Measurements from ENCODE around the gene KCTD18. TPM values are rescaled to one million over a fixed set of nuclear protein-coding genes. Genes with fewer than 3 reads are reported as not detected.

KCTD18 gene
- 4.6 and 10.5 TPM in 2 replicates for total RNA-seq (2014; rRNA removed; shearing (Covaris generic))

DNA sequence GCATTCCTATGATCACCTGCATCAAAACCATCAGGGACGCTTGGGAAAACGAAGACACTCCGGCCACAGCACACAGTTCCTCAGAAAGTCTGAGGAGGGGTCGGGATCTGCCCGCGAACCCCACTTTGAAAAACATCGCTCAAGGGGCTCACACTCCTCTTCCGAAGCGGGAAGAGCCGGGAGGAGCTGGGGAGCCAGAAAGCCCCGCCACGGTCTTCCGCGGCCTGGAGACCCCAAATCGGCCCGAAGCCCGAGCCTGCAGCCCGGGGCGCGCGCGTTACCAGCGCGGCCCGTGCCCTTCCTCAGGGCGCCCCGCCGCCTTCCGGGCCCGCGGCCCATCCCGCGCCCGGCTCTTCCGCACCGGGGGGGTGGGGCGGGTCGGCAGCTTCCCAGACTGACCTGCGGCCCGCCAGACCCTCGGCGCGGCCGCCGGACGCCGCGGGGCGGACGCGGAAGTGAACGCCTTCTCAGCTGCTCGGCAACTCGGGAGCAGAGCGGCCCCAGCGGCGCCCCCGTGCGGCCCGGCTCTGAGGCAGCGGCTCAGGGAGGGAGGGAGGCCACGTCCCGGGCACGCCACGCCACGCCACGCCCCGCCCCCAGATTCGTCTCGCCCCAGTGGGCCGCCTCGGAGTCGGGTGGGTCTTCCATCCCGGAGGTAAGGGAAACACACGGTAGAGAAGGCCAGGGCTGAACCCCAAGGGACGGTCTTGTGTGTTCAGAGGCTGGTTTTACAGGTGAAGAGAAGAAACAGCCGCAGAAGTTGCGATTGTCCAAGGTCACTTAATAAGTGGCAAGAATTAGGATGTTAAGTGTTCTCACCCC lies at the start of gene KCTD18:
Gene KCTD18, minus strand, starts transcription at position 457 of the 822 bp plus-strand sequence. CDS start 3,052 bp downstream, outside the sequence.
- Histone ChIP-seq H3K27me3 (ENCODE audit: control insufficient read depth, insufficient read depth, low read length) (no peaks in the 10 kb centered on the region), H3K36me3 (replicated peaks; ENCODE audit: control insufficient read depth, insufficient read depth, low read length) (no peaks in the 10 kb centered on the region), H3K4me3 (ENCODE audit: insufficient read depth, low read depth, low read length) (peak within 1 kb of the TSS; percentile 75)
- peak; percentile 95 for DNase-seq

DNA sequence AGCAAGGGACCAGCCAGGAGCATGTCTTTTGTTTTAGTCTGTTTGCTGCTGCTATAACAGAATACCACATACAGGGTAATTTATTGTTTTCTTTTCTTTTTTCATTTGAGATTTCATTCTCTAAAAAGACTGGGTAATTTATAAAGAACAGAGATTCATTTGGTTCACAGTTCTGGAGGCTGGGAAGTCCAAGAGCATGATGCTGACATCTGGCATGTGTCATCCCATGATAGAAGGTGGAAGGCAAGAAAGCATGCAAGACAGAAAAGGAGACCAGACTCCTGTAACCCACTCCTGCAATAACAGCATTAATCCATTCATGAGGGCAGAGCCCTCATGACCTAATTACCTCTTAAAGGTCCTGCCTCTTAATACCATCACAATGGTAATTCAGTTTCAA lies 30.9 kb upstream of the KCTD18 start:
- no peaks in the 10 kb centered on the region for H3K27me3 ChIP-seq (ENCODE audit: control insufficient read depth, insufficient read depth, low read length)
- no peak for DNase-seq
- no peak overlapping the region for H3K4me3 ChIP-seq (ENCODE audit: insufficient read depth, low read depth, low read length)
- peaks cover 2% of the 10 kb centered on the region; the same call in 1 of the 2 replicates for H3K36me3 ChIP-seq (replicated peaks; ENCODE audit: control insufficient read depth, insufficient read depth, low read length)

DNA sequence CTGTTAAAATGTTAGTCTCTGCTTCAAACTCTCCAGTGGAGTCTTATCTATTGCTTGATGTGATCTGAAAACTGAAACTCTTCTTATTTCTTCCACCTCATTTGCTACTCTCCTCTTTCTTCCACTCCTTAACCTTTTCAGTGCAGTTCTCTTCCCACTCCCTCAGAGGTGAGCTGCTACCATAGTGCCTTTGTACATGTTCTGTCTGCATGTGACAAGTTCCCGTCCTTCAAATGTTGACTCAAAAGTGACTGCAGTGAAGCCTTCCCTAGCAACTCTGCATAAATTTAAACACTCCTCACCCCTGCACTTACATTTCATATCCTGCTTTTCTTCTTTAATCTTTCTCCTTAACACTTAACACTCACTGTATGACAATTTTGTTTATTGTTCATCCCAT lies 28.3 kb upstream of the KCTD18 start:
- peaks cover 2% of the 10 kb centered on the region; the same call in 1 of the 2 replicates for H3K36me3 ChIP-seq (replicated peaks; ENCODE audit: control insufficient read depth, insufficient read depth, low read length)
- H3K4me3 ChIP-seq (ENCODE audit: insufficient read depth, low read depth, low read length): no peak overlapping the region

DNA sequence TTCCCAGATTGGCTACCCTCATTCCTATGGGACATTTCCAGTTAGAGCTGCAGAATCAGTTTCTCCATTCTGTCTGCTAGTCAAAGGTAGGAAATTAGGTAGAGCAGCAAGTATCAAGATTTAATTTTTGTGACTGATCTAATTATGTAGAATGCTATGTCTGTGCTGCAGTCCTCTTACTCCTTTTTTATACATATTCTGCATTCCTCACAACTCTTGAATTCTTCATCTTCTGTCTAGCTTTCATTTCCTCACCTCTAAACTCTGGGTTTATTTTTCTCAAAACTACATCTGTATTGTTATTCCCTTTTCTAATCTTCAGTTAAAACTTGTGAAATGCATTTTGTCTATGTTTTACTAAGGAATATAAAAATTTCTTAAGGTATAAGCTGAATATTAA lies 24.7 kb upstream of the KCTD18 start:
- Histone ChIP-seq H3K27me3 (ENCODE audit: control insufficient read depth, insufficient read depth, low read length) (no peaks in the 10 kb centered on the region), H3K36me3 (replicated peaks; ENCODE audit: control insufficient read depth, insufficient read depth, low read length) (no peaks in the 10 kb centered on the region; the same call in 1 of the 2 replicates), H3K4me3 (ENCODE audit: insufficient read depth, low read depth, low read length) (no peak overlapping the region)
- no peak for DNase-seq

More for the DNA sequence above, 28.3 kb upstream of the KCTD18 start:
- DNase-seq: no peak
- H3K27me3 ChIP-seq (ENCODE audit: control insufficient read depth, insufficient read depth, low read length): no peaks in the 10 kb centered on the region

DNA sequence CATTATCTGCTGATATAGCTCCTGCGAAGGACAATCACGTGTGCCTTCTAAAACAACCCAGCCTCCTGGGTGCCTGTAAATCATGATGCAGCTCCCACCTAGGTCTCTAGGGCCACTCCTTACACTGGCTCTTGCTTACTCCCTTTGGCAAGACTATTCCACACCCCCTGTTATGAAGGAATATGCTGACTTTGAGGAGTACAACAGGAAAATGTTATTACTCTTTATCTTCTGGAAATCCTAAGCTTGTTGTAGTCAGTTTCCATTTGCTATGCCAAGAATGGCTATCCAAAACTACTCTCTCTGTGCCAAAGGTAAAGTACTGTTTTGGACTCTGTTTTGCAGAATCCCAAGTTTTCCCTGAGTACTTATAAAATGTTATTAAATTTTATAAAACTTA lies 23.9 kb upstream of the KCTD18 start:
- H3K4me3 ChIP-seq (ENCODE audit: insufficient read depth, low read depth, low read length): no peak overlapping the region
- no peak for DNase-seq
- no peaks in the 10 kb centered on the region for H3K27me3 ChIP-seq (ENCODE audit: control insufficient read depth, insufficient read depth, low read length)
- no peaks in the 10 kb centered on the region; the same call in 1 of the 2 replicates for H3K36me3 ChIP-seq (replicated peaks; ENCODE audit: control insufficient read depth, insufficient read depth, low read length)

DNA sequence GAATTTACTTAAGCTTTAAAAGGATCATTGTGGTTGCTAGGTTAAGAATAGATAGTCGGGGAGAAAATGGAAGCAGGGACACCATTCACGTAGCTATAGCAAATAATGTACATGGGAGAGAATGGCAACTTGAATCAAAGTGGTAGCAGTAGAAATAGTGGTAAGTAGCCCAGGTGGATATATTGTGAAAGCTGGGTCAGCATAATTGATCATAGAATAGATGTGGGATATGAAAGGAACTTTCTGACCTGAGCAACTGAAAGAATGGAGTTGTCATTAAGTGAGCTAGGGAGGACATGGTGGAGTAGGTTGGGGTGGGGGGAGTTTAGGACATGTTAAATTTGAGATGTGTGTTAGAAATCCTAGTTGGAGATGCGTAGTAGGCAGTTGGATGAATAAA lies 18.4 kb upstream of the KCTD18 start:
- no peak overlapping the region for H3K4me3 ChIP-seq (ENCODE audit: insufficient read depth, low read depth, low read length)
- DNase-seq: no peak
- no peaks in the 10 kb centered on the region for H3K36me3 ChIP-seq (replicated peaks; ENCODE audit: control insufficient read depth, insufficient read depth, low read length)
- H3K27me3 ChIP-seq (ENCODE audit: control insufficient read depth, insufficient read depth, low read length): peaks cover 2% of the 10 kb centered on the region; the same call in 1 of the 2 replicates

DNA sequence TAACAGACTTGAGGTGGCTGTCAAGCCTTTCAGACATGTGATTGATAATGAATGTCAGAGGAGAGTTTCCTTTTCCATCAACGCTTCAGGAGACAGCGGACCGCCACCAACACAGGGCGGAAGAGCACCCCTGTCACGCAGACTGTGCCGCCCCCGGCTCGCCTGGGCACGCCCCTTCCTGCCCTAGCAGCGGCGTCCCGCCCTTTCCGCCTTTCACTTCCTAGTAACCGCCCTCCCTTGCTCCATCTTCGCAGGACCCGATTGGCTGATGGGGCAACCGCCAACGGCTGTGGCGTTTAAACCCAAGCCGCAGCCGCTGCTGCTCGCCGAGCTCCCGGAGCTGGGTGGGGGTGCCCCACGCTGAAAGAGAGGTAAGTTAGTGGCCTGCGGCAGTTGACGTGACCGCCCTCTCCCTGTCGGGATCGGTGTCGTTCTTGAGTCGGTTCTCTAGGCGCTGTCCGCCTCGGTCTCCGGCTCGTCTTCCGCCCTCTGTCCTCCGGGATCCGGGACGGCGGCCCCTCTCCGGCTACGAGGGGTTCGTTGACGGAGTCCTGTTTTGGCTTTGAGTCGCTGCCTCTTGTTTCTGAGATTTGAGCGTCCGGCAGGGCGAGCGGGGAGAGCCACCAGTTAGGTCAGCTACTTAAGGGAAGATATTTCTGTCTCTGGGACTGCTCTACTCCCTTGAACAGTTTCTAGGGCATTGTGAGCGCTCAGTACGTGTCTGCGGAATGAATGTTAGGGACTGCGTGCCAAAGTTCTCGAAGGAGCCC lies 16.2 kb upstream of the KCTD18 start, which contains the start of gene SGO2:
Gene SGO2, plus strand, starts transcription at position 326 of the 770 bp plus-strand sequence. CDS start 6,769 bp downstream, outside the sequence.
- Histone ChIP-seq H3K27me3 (ENCODE audit: control insufficient read depth, insufficient read depth, low read length) (peaks cover 2% of the 10 kb centered on the region; the same call in 1 of the 2 replicates), H3K4me3 (ENCODE audit: insufficient read depth, low read depth, low read length) (peak within 1 kb of the TSS; percentile 89), H3K36me3 (replicated peaks; ENCODE audit: control insufficient read depth, insufficient read depth, low read length) (no peaks in the 10 kb centered on the region)
- peak; percentile 94 for DNase-seq

DNA sequence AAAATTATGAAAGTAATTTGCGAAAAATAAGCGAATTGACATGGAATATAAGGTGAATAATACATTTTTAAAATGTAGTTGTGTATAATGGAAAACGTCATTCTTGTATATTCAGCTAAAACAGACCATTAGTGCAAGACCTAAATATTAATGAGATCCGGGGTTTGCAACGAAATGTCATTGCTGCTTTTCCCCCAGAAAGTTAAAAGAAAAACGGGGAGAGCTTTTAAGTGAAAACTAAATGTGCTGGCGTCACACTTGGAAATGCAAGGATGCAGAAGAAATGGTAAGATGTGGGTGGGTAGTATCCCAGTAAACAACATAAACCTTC lies 15.6 kb upstream of the KCTD18 start:
- Histone ChIP-seq H3K36me3 (replicated peaks; ENCODE audit: control insufficient read depth, insufficient read depth, low read length) (no peaks in the 10 kb centered on the region), H3K27me3 (ENCODE audit: control insufficient read depth, insufficient read depth, low read length) (peaks cover 2% of the 10 kb centered on the region; the same call in 1 of the 2 replicates), H3K4me3 (ENCODE audit: insufficient read depth, low read depth, low read length) (peak overlapping the region; percentile 89)
- no peak for DNase-seq

DNA sequence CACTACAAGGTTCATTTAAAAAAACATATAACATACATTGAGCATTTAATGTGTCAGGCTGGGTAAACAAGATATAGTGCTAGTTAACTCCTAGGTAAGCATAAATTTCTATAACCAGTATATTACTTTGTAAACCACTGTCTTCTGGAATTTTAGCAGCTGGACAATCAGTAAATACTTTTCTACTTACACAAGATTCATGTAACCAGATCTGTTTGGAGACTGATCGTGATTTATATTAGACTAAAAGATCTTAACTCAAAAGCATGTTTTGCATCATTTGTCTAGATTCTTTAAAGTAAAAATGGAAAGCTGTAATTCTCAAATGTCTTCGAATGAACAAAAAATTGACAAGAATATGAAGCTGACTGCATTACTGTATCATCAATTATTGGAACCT lies 15.2 kb upstream of the KCTD18 start:
- DNase-seq: no peak
- Histone ChIP-seq H3K4me3 (ENCODE audit: insufficient read depth, low read depth, low read length) (no peak overlapping the region), H3K27me3 (ENCODE audit: control insufficient read depth, insufficient read depth, low read length) (peaks cover 2% of the 10 kb centered on the region; the same call in 1 of the 2 replicates), H3K36me3 (replicated peaks; ENCODE audit: control insufficient read depth, insufficient read depth, low read length) (no peaks in the 10 kb centered on the region)

DNA sequence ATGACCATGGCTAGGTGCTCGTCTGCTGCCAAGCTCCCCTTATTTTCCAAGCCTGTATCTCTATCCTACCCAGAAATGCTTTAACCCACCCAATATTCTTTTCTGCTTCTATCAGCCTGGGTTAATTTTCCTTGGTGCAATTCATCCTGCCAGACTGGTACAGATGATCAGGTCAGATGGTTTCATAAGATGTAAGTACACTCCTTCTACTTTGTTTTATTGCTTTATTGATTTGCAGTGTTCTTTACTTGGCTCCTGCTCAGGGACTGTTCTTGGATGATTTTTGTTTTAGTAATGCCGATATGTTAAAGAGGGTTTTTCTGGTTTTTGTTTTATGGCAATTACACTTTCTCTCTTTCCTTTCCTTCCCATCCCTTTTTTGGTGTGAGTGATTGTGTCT lies 13.7 kb upstream of the KCTD18 start:
- DNase-seq: no peak
- Histone ChIP-seq H3K4me3 (ENCODE audit: insufficient read depth, low read depth, low read length) (no peak overlapping the region), H3K27me3 (ENCODE audit: control insufficient read depth, insufficient read depth, low read length) (peaks cover 2% of the 10 kb centered on the region; the same call in 1 of the 2 replicates), H3K36me3 (replicated peaks; ENCODE audit: control insufficient read depth, insufficient read depth, low read length) (no peaks in the 10 kb centered on the region)

DNA sequence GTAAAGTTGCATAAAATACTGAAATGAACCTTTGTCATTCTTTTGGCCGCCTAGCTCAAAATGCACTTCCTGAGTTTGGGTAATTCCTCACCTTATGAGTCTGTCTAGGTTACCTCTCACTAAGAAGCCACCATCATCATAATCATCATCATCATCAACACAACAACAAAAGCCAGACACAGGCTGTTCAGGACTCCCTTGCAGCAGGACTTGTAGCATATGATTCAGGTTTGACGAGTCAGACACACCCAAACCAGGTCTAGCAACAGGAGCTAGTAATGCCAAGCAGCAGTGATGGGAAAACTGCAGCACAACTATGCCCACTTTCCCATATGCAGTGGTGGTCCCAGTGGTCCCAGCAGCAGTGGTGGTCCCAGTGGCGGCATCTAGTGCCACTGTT lies 13.3 kb upstream of the KCTD18 start:
- DNase-seq: no peak
- peaks cover 2% of the 10 kb centered on the region; the same call in 1 of the 2 replicates for H3K27me3 ChIP-seq (ENCODE audit: control insufficient read depth, insufficient read depth, low read length)

DNA sequence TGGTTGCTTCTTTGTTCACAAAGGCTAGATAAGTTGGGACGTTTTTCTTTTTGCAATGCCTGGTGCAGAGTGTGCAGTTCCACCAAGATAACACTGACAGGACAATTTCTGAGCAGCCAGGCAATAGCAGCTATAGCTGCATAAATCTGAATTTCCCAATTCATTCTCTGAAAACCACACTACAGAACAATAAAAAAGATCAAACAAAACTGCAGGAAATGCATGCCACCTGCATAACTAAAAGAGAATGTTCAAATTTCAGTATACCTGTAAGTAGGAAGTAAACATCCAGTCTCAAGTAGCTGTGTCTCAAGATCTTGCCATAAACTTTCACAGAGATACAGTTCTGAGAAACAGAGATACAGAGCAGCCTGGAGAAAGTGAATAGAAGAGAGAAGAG lies 5.3 kb upstream of the KCTD18 start:
- H3K36me3 ChIP-seq (replicated peaks; ENCODE audit: control insufficient read depth, insufficient read depth, low read length): no peaks in the 10 kb centered on the region
- H3K4me3 ChIP-seq (ENCODE audit: insufficient read depth, low read depth, low read length): no peak overlapping the region
- no peak for DNase-seq
- no peaks in the 10 kb centered on the region for H3K27me3 ChIP-seq (ENCODE audit: control insufficient read depth, insufficient read depth, low read length)

More for the DNA sequence above, 13.3 kb upstream of the KCTD18 start:
- no peak overlapping the region for H3K4me3 ChIP-seq (ENCODE audit: insufficient read depth, low read depth, low read length)
- no peaks in the 10 kb centered on the region for H3K36me3 ChIP-seq (replicated peaks; ENCODE audit: control insufficient read depth, insufficient read depth, low read length)

DNA sequence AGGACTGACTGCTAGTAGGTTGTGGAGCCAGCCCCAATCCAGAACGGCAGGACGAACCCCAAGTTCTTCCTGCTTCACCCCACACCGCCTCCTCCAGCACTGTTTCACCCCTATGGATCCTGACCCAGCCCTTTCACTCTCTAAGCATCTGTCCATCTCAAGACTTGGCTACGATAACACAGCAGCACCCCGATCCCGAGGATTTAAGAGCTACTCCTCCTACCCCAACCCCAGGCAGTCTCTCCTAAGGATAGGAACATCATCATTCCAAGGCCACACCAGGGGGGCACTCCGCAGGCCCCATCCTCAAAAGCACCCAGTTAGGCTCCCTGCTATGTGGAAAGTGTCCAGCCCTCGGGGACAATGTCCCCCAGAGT lies 645 bp downstream of the KCTD18 start:
- H3K4me3 ChIP-seq (ENCODE audit: insufficient read depth, low read depth, low read length): peak overlapping the region; percentile 75
- no peaks in the 10 kb centered on the region for H3K36me3 ChIP-seq (replicated peaks; ENCODE audit: control insufficient read depth, insufficient read depth, low read length)
- H3K27me3 ChIP-seq (ENCODE audit: control insufficient read depth, insufficient read depth, low read length): no peaks in the 10 kb centered on the region
- peak; percentile 44 for DNase-seq

DNA sequence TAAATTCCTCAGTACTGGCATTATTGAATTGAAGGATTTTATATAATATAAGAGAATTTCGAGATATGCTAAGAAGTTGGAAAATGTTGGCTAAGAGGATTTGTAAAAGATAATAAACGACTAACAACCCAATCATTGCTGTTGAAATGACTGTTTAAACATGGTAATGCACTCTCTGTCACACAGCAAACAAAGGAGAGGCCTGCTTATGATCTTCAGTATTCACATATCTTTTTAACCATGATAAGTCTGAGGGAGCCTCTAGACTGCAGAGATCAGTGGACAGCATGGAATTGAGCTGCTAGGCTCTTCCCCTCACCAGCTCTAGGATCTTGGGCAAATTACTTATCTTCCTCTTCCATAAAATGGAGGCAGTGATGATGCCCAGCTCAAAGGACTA lies 2.7 kb downstream of the KCTD18 start:
- no peaks in the 10 kb centered on the region for H3K36me3 ChIP-seq (replicated peaks; ENCODE audit: control insufficient read depth, insufficient read depth, low read length)
- no peak overlapping the region for H3K4me3 ChIP-seq (ENCODE audit: insufficient read depth, low read depth, low read length)
- no peaks in the 10 kb centered on the region for H3K27me3 ChIP-seq (ENCODE audit: control insufficient read depth, insufficient read depth, low read length)
- no peak for DNase-seq

DNA sequence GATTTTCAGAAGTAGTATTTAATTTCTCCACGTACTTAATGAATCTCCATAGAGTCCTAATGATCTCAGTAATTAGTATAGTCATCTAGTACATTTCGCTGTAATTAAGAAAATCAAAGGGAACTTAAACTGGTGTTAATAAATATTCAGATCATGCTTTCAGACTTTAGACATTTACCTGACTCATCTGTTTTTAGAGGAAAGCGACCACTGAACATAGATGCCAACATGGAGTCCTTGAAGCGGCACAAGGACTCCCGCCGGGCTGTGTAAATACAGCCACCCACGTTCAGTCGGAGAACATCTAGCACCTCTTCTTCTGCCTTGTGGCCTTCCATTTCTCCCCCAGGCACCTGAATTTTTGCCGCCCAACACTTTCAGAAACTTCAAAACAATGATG lies 3.2 kb downstream of the KCTD18 start:
- no peak for DNase-seq
- no peaks in the 10 kb centered on the region for H3K27me3 ChIP-seq (ENCODE audit: control insufficient read depth, insufficient read depth, low read length)
- no peak overlapping the region for H3K4me3 ChIP-seq (ENCODE audit: insufficient read depth, low read depth, low read length)
- H3K36me3 ChIP-seq (replicated peaks; ENCODE audit: control insufficient read depth, insufficient read depth, low read length): no peaks in the 10 kb centered on the region

Measured in H7 (cell line).